ENCODE measurements around the gene KSR1.

GRCh38 chr17:27560668-27561067, 104.4 kb downstream of the KSR1 start:
- TF ChIP-seq POLR2AphosphoS5 (IDR thresholded peaks at IDR 0.05) (no peak), CTCF (IDR thresholded peaks at IDR 0.05; ENCODE audit: poor library complexity, severe bottlenecking) (no peak), EZH2 (IDR thresholded peaks at IDR 0.05; ENCODE audit: borderline replicate concordance, insufficient read depth, low read length, poor library complexity, severe bottlenecking) (no peak), REST (IDR thresholded peaks at IDR 0.05; ENCODE audit: borderline replicate concordance) (no peak), TAF1 (IDR thresholded peaks at IDR 0.05; ENCODE audit: low read depth) (no peak), SMC3 (conservative IDR thresholded peaks at IDR 0.05; ENCODE audit: poor library complexity) (no peak), RAD21 (conservative IDR thresholded peaks at IDR 0.05) (no peak), EP300 (conservative IDR thresholded peaks at IDR 0.05; ENCODE audit: poor library complexity, severe bottlenecking) (no peak)
